Activated gamma-delta T cell treated with anti-CD3 and anti-CD28 coated beads, Interleukin-2, amount 50 U/mL, for 16 hours (primary cell): ENCODE measurements around the gene ADCY4.
"Not testable (repeated sequence)": the region's sequence is repeated elsewhere in the genome, so short reads cannot be mapped to it uniquely, and the experiment has no call there.

Experiments used
- DNase-seq: peaks from one replicate; pipeline ENCODE4 v3.0.0-alpha.2; 2020; ENCODE audit warnings: low read depth

Gene ADCY4

GRCh38 chr14:24334431-24335291 lies at the start of gene ADCY4:
TSS of gene ADCY4 (minus strand) at chr14:24335071. CDS start at chr14:24334652, 419 bp downstream.
- no peak for DNase-seq

- DNase-seq = no peak
These were observed 49.3 kb upstream of the ADCY4 start for GRCh38 chr14:24384169-24384568.

- DNase-seq = no peak
These were observed 47.1 kb upstream of the ADCY4 start for GRCh38 chr14:24382064-24382371.

- DNase-seq = no peak
These were observed 46.6 kb upstream of the ADCY4 start for GRCh38 chr14:24381363-24382063.

GRCh38 chr14:24379907-24380730 lies 45.2 kb upstream of the ADCY4 start:
- DNase-seq = no peak

GRCh38 chr14:24378981-24379906 lies 44.4 kb upstream of the ADCY4 start:
- no peak for DNase-seq

GRCh38 chr14:24378327-24378726 lies 43.5 kb upstream of the ADCY4 start:
- no peak for DNase-seq

- DNase-seq = no peak
These were observed 42.8 kb upstream of the ADCY4 start for GRCh38 chr14:24377657-24378056.

- DNase-seq = no peak
These were observed 42.3 kb upstream of the ADCY4 start for GRCh38 chr14:24377126-24377525.

GRCh38 chr14:24376448-24377070 lies 41.7 kb upstream of the ADCY4 start:
- DNase-seq = no peak

- no peak for DNase-seq
These were observed 38.0 kb upstream of the ADCY4 start for GRCh38 chr14:24372701-24373416.

GRCh38 chr14:24371605-24372004 lies 36.7 kb upstream of the ADCY4 start:
- DNase-seq = not testable (repeated sequence)

GRCh38 chr14:24370748-24371147 lies 35.9 kb upstream of the ADCY4 start:
- no peak for DNase-seq

- no peak for DNase-seq
These were observed 35.2 kb upstream of the ADCY4 start for GRCh38 chr14:24369907-24370687.

GRCh38 chr14:24369463-24369862 lies 34.6 kb upstream of the ADCY4 start:
- DNase-seq = no peak

GRCh38 chr14:24368562-24369252 lies 33.8 kb upstream of the ADCY4 start:
- peak; percentile 36 for DNase-seq

GRCh38 chr14:24368212-24368561 lies 33.3 kb upstream of the ADCY4 start:
- no peak for DNase-seq

- no peak for DNase-seq
These were observed 32.8 kb upstream of the ADCY4 start, which contains the start of gene NFATC4 for GRCh38 chr14:24367514-24368211. TSS of gene NFATC4 (plus strand) at chr14:24368184. CDS start at chr14:24368341, 157 bp downstream.
